NCI-H2196 treated with DMSO at 0.1 percent for 48 hours (cell line): ENCODE measurements around the gene EMB.
"Not testable (repeated sequence)": the region's sequence is repeated elsewhere in the genome, so short reads cannot be mapped to it uniquely, and the experiment has no call there.

Source experiments
- DNase-seq: peaks from one replicate; lab custom pipeline; 2025; ENCODE audit not compliant: unreplicated experiment; lab: John Stamatoyannopoulos, UW

EMB gene

GRCh38 chr5:50440651-50441492 lies at the start of gene EMB:
Gene EMB, minus strand, starts transcription at chr5:50441288. Its CDS starts 137 bp downstream, at chr5:50441151.
- DNase-seq, result no peak

GRCh38 chr5:50489491-50489890 lies 48.4 kb upstream of the EMB start:
- DNase-seq, result not testable (repeated sequence)

GRCh38 chr5:50478790-50479189 lies 37.7 kb upstream of the EMB start:
- DNase-seq, result not testable (repeated sequence)

- no peak for DNase-seq
Measured at GRCh38 chr5:50476549-50476948, 35.5 kb upstream of the EMB start.

- not testable (repeated sequence) for DNase-seq
Measured at GRCh38 chr5:50465015-50465414, 23.9 kb upstream of the EMB start.

GRCh38 chr5:50463726-50464125 lies 22.6 kb upstream of the EMB start:
- DNase-seq, result no peak

GRCh38 chr5:50463047-50463446 lies 22.0 kb upstream of the EMB start:
- no peak for DNase-seq

- not testable (repeated sequence) for DNase-seq
Measured at GRCh38 chr5:50462579-50462978, 21.5 kb upstream of the EMB start.

- not testable (repeated sequence) for DNase-seq
Measured at GRCh38 chr5:50458372-50458771, 17.3 kb upstream of the EMB start.

GRCh38 chr5:50449241-50449640 lies 8.2 kb upstream of the EMB start:
- DNase-seq, result not testable (repeated sequence)

- DNase-seq, result no peak
Measured at GRCh38 chr5:50447941-50448340, 6.9 kb upstream of the EMB start.

GRCh38 chr5:50447228-50447627 lies 6.1 kb upstream of the EMB start:
- no peak for DNase-seq

- no peak for DNase-seq
Measured at GRCh38 chr5:50445296-50445949, 4.3 kb upstream of the EMB start.

- not testable (repeated sequence) for DNase-seq
Measured at GRCh38 chr5:50442559-50443539, 1.8 kb upstream of the EMB start.

GRCh38 chr5:50441493-50441955 lies 436 bp upstream of the EMB start:
- no peak for DNase-seq

GRCh38 chr5:50439221-50439620 lies 1.9 kb downstream of the EMB start:
- DNase-seq, result no peak

- DNase-seq, result not testable (repeated sequence)
Measured at GRCh38 chr5:50438060-50438459, 3.0 kb downstream of the EMB start.

GRCh38 chr5:50435168-50435567 lies 5.9 kb downstream of the EMB start:
- DNase-seq, result no peak

GRCh38 chr5:50431133-50431904 lies 9.8 kb downstream of the EMB start:
- DNase-seq, result not testable (repeated sequence)

GRCh38 chr5:50423100-50423799 lies 17.8 kb downstream of the EMB start:
- DNase-seq, result not testable (repeated sequence)
